NCI-H2171 (cell line): ENCODE measurements around the gene AHRR.
"Not testable (repeated sequence)": the region's sequence is repeated elsewhere in the genome, so short reads cannot be mapped to it uniquely, and the experiment has no call there.

Source experiments
- DNase-seq: peaks from one replicate; lab custom pipeline; 2025; lab: John Stamatoyannopoulos, UW

Gene AHRR

GRCh38 chr5:378301-378891, 56.9 kb downstream of the AHRR start:
- no peak for DNase-seq

GRCh38 chr5:378976-379742, 57.6 kb downstream of the AHRR start:
- no peak for DNase-seq

- DNase-seq, result no peak
Measured at GRCh38 chr5:380701-381309, 59.3 kb downstream of the AHRR start.

- DNase-seq, result no peak
Measured at GRCh38 chr5:383066-383465, 61.6 kb downstream of the AHRR start.

- no peak for DNase-seq
Measured at GRCh38 chr5:383621-384020, 62.1 kb downstream of the AHRR start.

- DNase-seq, result not testable (repeated sequence)
Measured at GRCh38 chr5:384576-384975, 63.1 kb downstream of the AHRR start.

GRCh38 chr5:385321-385720, 63.8 kb downstream of the AHRR start:
- DNase-seq, result no peak

- DNase-seq, result no peak
Measured at GRCh38 chr5:386432-387341, 65.2 kb downstream of the AHRR start.

GRCh38 chr5:387491-388265, 66.2 kb downstream of the AHRR start:
- DNase-seq, result no peak

- DNase-seq, result no peak
Measured at GRCh38 chr5:388266-389196, 67.0 kb downstream of the AHRR start.

GRCh38 chr5:389197-389821, 67.8 kb downstream of the AHRR start:
- DNase-seq, result no peak

GRCh38 chr5:389891-390622, 68.5 kb downstream of the AHRR start:
- no peak for DNase-seq

GRCh38 chr5:390623-391491, 69.3 kb downstream of the AHRR start:
- DNase-seq, result no peak

- no peak for DNase-seq
Measured at GRCh38 chr5:392431-392988, 71.0 kb downstream of the AHRR start.

GRCh38 chr5:393846-394275, 72.3 kb downstream of the AHRR start:
- DNase-seq, result no peak

- DNase-seq, result no peak
Measured at GRCh38 chr5:394671-395155, 73.2 kb downstream of the AHRR start.

GRCh38 chr5:395156-395920, 73.8 kb downstream of the AHRR start:
- DNase-seq, result no peak
